HG03342 (cell line): ENCODE measurements around the gene SEC61A2.
"Not testable (repeated sequence)": the region's sequence is repeated elsewhere in the genome, so short reads cannot be mapped to it uniquely, and the experiment has no call there.

Experiments
- ATAC-seq: cut with Tn5 transposase; IDR thresholded peaks from one replicate; pipeline ENCODE4 v1.9.1; 2021; ENCODE audit warnings: mild to moderate bottlenecking, moderate library complexity; ENCODE audit not compliant: unreplicated experiment

Gene SEC61A2

DNA sequence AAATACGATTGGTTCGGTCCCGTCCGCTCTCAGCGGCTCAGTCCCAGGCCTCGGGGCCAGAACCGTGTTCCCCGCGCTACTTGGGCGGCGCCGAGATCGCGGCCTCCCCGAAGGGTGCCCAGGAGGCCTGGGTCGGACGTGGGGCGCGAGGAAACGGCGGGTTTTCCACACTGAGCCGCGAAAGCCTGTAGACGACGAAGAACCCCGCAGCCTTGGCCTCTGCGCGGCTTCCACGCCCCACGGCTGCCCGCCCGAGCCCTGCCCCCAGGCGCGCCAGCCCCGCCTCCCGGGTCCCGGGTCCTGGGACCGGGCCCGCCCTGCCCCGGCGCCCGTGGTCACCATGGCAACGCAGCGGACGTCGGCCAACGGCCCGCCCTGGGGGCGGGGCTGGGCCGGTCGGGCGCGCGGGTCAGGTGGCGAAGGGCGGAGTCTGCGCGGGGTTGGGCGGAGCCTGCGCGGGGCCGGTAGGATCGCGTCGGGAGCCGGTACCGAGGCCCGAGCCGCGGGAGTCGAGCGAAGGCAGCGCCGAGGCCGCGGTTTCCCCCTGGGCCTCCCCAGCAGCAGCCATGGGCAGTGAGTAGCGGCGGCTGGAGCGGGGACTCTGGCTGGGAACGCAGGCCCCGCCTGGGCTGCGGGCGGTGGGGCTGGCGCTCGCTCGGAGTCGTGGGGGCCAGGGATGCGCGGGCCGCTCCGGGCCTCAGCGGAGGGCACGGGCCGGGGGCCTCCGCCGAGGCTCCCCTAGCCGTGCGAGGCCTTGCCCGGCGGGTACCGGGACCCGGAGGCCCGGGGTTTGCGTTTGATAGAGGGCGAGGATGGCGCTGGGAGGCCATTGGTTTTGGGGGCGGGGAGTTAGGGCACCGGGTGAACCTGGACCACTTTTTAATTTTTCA is at the start of gene SEC61A2:
TSS of gene SEC61A2 (plus strand) at position 456 of the 890 bp plus-strand sequence. CDS start at position 567, 111 bp downstream.
- ATAC-seq = peak; percentile 87

DNA sequence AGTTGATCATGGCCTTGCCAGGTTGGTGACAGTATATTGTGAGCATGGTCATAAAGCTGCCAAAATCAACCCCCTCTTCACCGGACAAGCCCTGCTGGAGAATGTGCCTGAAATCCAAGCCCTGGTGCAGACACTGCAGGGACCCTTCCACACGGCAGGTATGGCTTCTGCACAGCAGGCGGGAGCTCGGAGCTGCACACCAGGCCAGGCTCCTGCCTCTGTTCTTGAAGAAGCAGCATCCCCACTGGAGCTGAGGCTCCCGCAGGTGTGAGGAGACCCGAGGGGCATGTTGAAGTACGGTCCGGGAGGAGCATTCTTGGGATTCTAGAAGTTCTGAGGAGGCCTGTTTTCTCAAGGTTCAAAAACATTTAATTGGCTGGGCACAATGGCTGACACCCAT is 48.0 kb upstream of the SEC61A2 start:
- ATAC-seq = no peak

DNA sequence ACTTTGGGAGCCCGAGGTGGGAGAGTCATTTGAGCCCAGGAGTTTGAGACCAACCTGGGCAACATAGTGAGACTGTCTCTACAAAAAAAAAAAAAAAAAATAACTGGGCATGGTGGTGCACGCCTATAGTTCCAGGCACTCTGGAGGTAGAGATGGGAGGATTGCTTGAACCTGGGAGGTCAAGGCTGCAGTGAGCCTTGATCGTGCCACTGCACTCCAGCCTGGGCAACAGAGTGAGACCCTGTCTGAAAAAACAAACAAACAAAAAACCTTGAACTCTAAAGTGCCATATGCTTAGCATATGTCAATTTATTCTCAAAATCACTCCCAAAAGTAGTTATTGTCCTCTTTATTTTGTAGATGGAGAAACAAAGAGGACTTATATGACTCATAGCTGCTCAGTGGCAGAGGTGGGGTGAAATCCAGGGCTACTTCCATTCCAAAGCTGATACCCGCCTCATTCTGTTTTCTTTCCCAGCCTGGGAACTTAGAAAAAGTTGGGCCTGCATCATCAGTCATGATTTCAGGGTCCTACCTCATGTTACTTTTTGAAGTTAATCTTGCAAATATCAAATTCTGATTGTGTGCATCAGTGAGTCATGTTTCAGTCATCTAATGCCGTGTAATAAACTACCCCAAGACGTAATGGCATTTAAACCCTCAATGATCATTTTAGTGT is 47.5 kb upstream of the SEC61A2 start:
- ATAC-seq = no peak

DNA sequence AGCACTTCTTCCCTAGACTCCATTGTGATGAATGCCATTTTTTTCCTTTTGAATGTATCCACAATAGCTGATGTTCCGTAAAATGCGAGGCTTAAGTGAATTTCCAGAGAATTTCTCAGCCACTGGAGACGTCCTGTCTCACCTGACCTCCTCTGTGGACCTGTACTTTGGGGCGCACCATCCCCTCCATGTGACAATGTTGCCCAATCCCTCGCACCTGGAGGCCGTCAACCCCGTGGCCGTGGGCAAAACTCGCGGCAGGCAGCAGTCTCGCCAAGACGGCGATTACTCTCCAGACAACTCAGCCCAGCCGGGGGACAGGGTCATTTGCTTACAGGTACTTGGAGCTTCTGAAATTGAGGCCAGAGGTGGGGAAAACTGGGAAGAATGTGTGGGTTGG is 40.6 kb upstream of the SEC61A2 start:
- ATAC-seq = no peak

DNA sequence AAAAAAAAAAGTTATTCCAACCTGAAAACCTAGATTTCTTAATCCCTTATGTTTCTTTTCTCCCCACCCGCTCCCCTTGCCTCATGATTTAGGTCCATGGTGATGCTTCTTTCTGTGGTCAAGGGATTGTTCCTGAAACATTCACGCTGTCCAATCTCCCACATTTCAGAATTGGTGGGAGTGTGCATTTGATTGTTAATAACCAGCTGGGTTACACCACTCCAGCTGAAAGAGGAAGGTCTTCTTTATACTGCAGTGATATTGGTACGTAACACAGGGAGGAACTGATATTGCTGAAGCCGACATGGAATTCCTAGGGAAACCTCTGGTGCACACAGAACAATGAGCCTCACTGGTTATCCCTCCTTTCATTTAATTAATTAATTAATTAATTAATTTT is 38.1 kb upstream of the SEC61A2 start:
- no peak for ATAC-seq

DNA sequence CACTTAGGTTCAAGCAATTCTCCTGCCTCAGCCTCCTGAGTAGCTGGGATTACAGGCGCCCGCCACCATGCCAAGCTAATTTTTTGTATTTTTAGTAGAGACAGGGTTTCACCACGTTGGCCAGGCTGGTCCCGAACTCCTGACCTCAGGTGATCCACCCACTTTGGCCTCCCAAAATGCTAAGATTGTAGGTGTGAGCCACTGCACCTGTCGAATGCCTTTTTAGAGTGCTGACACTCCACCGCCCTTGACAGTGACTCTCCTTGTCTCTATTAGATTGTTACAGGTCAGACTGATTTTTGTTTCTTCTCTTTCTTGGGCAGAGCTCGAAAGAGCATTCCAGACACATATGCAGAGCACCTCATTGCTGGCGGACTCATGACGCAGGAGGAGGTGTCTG is 32.1 kb upstream of the SEC61A2 start:
- not testable (repeated sequence) for ATAC-seq

DNA sequence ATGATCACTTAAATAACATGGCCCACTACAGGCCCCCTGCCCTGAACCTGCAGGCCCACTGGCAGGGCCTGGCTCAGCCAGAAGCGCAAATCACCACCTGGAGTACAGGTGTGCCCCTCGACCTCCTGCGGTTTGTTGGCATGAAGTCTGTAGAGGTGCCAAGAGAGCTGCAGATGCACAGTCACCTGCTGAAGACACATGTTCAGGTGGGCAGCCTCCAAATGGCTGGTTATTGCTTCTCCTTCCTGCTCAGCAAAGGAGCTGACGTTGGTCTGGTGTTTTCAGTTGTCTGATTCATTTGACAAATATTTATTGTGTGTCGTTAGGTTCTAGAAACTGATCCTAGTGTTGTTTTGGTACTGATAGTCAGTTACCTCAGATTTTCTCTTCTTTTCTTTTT is 31.7 kb upstream of the SEC61A2 start:
- ATAC-seq = no peak

DNA sequence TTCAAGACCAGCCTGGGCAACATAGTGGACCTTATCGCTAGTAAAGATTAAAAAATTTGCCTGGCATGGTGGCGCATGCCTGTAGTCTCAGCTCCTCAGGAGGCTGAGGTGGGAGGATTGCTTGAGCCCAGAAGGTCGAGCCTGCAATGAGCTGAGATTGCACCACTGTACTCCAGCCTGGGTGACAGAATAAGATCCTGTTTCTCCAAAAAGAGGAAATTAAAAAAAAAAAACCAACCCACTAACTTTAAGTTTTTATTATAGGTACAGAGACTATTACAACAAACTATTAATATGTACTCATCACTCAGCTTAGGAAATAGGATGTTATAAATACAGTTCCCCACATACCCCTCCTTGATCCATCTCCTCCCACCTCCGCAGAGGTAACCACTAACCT is 30.5 kb upstream of the SEC61A2 start:
- ATAC-seq = no peak

DNA sequence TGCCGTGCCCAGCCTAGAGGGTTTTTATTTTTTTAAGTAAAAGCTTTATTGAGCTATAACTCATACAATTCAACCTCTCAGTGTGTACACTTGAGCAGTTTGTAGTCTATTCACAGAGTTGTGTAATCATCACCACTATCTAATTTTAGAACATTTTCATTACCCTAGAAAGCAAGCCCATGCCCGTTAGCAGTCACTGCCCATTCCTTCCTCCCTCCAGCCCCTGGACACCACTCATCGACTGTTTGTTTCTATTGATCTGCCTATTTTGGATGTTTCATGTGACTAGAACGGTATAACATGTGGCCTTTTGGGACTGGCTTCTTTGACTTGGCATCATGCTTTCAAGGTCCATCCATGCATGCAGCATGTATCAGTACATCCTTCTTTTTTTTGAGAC is 25.7 kb upstream of the SEC61A2 start:
- ATAC-seq = no peak

DNA sequence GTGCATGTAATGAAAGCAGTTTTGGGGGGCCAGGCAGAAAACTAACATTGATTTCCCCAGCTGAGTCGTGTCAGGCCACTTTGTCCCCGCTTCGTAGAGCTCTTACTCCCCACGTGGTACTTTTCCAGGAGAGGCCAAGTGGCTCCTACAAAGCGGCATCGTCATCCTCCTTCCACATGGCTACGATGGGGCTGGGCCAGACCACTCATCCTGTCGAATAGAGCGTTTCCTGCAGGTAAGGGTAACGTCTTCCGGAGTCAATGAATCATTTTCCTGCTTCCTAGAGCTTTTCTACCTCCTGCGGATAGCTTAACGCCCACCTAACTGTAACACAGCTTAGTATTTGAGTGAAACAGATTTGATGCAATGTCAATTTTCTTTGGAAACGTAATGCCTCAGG is 21.7 kb upstream of the SEC61A2 start:
- no peak for ATAC-seq

DNA sequence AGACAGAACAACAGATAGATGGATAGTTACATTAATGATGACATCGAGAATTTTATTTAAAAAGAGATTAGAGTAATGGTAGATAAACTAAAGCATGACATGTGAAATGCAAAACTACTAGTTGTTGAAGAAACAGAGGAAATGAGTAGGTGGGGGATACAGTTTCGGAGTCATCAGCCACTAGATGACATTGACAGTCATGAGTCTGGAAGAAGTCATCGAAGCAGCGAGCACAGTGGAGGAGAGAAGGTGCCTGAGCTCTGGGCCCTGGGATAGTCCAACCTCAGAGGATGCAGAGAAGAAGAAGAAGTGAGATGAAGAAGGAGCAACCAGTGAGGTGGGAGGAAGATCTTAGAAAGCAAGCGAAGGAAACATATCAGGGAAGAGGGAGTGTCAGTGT is 20.2 kb upstream of the SEC61A2 start:
- ATAC-seq = no peak

DNA sequence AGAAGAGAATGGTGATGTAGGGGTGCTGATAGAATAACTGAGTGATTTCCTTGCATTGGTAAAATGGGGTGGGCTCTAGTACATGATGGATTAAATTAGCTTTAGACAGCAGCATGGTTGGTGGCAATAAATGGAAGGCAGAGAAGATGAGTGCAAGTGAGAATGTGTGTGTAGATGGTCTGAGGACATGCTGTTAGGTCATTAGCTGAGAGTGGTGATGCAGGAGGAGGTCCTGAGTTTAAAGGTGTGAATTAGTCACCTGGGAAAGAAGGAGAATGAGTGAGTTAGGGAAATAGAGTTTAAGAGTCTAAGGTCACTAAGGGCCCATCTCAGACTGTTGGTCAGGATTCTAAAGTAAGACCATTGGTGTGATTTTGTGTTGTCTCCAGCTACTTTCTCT is 17.9 kb upstream of the SEC61A2 start:
- ATAC-seq = no peak

DNA sequence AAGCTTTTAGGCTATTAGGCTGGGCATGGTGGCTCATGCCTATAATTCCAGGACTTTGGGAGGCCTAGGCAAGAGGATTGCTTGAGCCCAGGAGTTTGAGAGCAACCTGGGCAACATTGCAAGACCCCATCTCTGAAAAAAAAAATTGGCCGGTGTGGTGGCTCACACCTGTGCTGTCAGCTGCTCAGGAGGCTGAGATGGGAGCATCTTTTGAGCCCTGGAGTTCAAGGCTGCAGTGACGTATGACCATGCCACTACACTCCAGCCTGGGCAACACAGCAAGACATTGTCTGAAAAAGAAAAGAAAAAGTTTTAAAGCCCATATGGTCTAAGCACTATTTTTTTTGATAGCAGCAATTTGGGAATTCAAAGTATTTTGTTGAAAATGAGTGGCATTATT is 15.8 kb upstream of the SEC61A2 start:
- no peak for ATAC-seq

DNA sequence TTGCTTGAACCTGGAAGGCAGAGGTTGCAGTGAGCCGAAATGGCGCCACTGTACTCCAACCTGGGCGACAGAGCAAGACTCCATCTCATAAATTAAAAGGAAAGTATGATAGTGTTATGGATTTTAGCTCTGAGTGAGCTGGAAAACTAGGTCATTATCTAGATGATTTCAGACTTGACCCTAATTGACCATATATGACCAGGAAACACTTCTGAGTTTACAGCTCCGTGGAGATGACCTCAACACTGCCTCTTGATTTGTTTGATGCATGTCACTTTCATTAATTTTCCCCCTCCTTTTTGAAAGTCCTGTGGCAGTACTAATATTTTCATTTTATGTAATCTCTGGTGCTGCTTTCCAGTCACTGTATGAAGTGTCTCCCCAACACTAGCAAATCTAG is 7.8 kb upstream of the SEC61A2 start:
- no peak for ATAC-seq

DNA sequence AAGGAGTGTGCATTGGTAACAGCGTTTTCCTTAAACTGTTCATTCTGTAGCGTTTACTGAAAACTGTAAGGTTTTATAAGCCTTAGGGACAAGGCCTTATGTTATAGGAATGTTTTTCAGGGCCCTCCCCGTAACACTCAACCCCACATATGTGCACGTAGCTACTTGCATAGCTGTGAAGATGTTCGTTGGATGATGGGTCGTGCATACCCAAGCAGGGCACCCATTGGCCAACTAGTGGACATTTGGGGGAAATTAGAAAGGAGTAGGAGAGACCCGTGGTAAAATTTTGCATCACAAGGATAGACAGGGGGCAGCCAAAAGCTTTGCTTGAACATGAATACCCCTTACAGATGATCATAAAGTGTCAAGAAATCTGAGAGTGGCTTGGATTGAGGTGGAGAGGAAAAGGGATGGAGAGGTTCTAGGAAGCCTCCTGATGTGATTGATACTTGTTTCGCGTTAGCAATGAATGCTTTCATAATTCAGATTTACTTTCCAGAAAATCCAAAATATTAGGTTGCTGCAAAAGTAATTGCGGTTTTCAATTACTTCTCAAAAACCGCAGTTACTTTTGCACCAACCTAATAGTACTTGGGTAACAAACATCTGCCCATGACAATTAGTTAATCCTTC is 878 bp downstream of the SEC61A2 start:
- peak; percentile 39 for ATAC-seq

DNA sequence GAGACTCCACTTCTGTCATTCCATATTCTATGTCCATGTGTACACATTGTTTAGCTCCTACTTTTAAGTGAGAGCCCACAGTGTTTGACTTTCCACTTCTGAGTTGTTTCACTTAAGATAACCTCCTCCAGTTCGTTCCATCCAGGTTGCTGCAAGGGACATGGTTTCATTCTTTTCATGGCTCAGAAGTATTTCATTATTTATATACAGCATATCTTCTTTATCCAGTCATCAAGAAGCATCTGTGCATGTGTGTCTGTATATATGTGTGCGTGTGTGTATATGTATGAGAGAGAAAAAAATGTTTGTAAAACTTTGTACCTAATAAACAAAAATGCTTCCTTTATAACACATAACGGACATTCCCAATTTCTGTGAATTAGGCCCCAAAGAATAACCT is 6.2 kb downstream of the SEC61A2 start:
- ATAC-seq = no peak

DNA sequence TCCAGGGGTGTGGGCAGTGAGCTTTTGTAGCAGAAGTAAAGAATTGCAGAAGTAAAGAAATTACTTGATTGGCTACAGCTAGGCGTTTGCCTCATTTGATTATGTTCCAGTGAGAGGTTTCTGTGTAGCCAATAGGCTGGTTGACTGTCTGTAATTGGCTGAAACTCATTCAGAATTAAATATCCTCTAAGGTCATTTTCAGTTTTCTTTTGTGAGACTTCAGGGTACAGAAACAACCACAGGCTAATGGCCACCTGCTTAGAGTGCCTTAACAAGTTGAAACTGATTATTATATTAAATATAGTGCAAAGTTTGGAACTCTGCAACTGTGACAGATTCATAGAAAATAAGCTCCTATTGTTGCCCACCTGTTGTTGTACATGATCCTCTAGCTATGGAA is 10.6 kb downstream of the SEC61A2 start:
- ATAC-seq = no peak

DNA sequence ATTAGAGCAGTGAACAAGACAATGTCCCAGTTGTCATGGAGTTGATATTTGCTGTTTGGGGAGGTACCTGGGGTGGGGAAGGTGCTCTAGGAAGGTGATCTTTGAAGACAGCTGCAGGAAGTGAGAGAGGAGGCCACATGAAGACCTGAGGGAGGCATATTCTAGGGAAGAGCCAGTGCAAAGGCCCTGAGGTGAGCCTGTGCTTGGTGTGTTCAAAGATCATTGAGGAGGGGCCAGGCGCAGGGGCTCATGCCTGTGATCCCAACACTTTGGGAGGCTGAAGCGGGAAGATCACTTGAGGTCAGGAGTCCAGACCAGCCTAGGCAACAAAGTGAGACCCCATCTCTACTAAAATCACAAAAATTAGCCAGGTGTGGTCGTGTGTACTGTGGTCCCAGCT is 15.1 kb downstream of the SEC61A2 start:
- no peak for ATAC-seq

DNA sequence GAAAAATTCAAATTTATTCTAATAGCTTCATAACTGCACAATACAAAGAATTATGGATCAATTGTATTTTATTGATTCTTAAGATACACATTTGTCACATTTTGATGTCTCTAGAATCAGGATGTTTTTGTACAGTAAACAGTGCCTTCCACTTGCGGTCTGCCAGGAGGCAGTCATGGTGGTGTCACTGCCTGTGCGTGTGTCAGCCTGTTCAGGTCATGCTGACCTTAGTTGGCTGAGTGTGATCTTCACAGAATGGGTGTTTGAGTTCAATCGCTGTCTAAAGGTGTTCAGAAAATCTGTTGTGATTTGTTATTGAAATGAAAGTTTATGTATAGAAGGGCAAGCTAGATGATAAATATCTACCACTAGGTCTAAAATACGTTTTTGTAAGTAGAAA is 20.7 kb downstream of the SEC61A2 start:
- no peak for ATAC-seq

DNA sequence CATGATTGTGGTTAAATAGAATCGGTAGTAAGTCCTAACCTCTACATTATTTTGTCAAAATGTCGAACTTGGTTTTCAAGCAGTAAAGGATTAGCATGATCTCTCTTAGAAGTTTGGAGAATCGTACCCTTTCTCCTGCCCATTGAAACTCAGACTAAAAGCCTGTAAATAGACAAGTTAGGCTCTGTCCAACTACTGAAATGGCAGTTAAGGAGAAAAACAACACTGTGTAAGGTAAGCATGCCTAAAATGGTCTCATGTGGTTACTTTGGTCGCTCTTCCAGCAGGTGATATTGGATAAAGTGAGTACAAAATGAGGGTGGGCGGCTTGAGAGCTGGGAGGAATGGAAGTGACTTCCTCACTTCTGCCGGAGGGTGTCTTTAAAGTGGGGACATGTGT is 25.0 kb downstream of the SEC61A2 start:
- ATAC-seq = no peak

DNA sequence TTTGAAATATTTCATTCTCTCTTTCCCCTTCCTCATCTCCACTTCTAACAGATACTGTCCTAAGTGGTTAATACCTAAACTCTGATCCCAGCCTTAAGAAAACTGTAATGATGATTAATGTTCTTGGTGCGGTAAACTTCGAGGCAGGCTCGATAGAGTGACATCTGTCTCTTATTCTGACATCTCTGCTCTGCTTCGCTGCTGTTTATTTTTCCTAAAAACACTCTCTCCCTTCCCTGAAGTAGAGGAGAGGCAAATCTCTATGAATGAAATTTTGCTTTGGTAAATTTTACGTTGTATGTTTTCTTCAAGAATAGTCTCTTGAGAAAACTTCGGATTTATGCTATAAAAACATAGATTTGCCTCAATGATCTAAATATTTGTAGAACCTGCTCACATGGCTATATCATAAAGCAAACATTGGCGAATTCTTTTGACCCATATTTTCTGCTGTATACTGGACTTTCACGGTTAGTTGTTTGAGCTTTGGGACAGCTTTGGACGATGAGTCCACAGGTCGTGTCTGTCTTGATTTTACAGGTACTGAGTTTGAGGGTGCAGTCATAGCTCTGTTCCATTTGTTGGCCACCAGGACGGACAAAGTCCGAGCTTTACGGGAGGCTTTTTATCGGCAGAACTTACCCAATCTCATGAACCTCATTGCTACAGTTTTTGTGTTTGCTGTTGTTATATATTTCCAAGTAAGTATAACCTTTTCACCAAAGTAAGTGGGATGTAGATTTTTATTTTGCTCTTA is 27.1 kb downstream of the SEC61A2 start:
- no peak for ATAC-seq
